Naive thymus-derived CD8-positive, alpha-beta T cell (primary cell): ENCODE data around the gene PGBD1. TPM values are rescaled to one million over a fixed set of nuclear protein-coding genes. Genes with fewer than 3 reads are reported as not detected.
"Not testable (repeated sequence)": the region's sequence is repeated elsewhere in the genome, so short reads cannot be mapped to it uniquely, and the experiment has no call there.

ENCODE experiments used
- ATAC-seq, 2 donors: fragments of 150-1000 bp; cut with Tn5 transposase in 1 of 2; sonication (Bioruptor Pico), chemical (Tn5 transposase) in 1 of 2; 1 replicate in 1 of 2; 2 replicates in 1 of 2; pipeline ENCODE4 v1.10.0; 2021; ENCODE audit warnings: mild to moderate bottlenecking in 2 of 2, moderate library complexity in 2 of 2
- POLR2A ChIA-PET: fragments of 350-600 bp; sonication (Branson Sonifier 250); formaldehyde crosslinking; loops from one replicate; lab custom pipeline; 2021; ENCODE audit warnings: antibody characterized with exemption; lab: Charles Lee
- DNase-seq, 10 donors: peaks; one replicate each; pipeline versions ENCODE4 v3.0.0 to v3.0.0-alpha.2; 2020 to 2022
- H3K27ac Mint-ChIP-seq, 10 donors: one replicate each; pipeline ENCODE4 v1.8.0; 2020 to 2022; ENCODE audit warnings: mild to moderate bottlenecking in 10 of 10, mixed read lengths in 10 of 10, moderate library complexity in 4 of 10, inconsistent platforms in 1 of 10
- H3K27me3 Mint-ChIP-seq, 5 donors: one replicate each; pipeline ENCODE4 v1.8.0; 2021 to 2022; ENCODE audit warnings: mixed read lengths in 5 of 5
- H3K36me3 Mint-ChIP-seq, 3 donors: one replicate each; pipeline ENCODE4 v1.8.0; 2020 to 2022; ENCODE audit warnings: mixed read lengths in 3 of 3, mild to moderate bottlenecking in 2 of 3, inconsistent platforms in 1 of 3
- H3K4me1 Mint-ChIP-seq, 4 donors: one replicate each; pipeline ENCODE4 v1.8.0; 2021 to 2022; ENCODE audit warnings: mixed read lengths in 4 of 4
- H3K4me3 Mint-ChIP-seq, 10 donors: one replicate each; pipeline ENCODE4 v1.8.0; 2020 to 2022; ENCODE audit warnings: mild to moderate bottlenecking in 10 of 10, mixed read lengths in 10 of 10, moderate library complexity in 6 of 10, inconsistent platforms in 1 of 10
- H3K9me3 Mint-ChIP-seq, 9 donors: one replicate each; pipeline ENCODE4 v1.8.0; 2020 to 2022; ENCODE audit warnings: mixed read lengths in 9 of 9, mild to moderate bottlenecking in 3 of 9, inconsistent platforms in 1 of 9, moderate library complexity in 1 of 9
- polyA plus RNA-seq, 3 donors: library from polyadenylated mRNA; unstranded; fragments of 300-500 nt; fragmentation: Illumina TruSeq; gene quantifications; one replicate each; pipeline ENCODE4 v1.2.3, GENCODE V29; 2021
- total RNA-seq, 8 experiments: library from RNA in 2 of 8; stranded (reverse) in 2 of 8; gene quantifications; one replicate each; pipeline ENCODE4 v1.2.3 and lab custom pipeline; 2021 to 2026

Gene PGBD1
- total and polyA plus RNA-seq, 5 experiments from 2014 or later, result 0.45 to 2.5 (median 1.2) TPM

DNA sequence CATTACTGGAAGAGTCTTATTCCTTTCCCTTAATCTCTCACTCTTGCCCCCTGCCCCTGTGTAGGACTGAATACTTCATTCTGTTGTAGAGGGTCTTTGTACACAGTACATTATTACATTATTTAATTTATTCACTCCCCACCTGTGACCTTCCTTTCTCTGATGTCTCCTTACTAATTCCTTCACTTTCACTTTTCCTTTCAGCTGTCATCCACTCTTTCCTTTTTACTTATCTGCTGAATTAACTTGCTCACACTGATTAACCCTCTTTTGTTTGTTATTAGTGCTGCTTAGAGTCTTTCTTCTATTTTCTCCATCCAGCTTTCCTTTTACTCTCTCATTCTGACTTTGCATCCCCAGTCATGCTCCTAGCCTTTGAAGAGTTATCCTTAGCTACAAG, 6.5 kb upstream of the PGBD1 start:
- peaks cover 7 to 17% (median 10%) of the 10 kb centered on the region in 4 donors for H3K4me1 Mint-ChIP-seq
- no peak for DNase-seq
- H3K4me3 Mint-ChIP-seq, result no peak overlapping the region
- H3K27ac Mint-ChIP-seq, result peak overlapping the region in 7 of 10 donors; percentile 12 to 92 (median 54)
- ATAC-seq, result no peak
- H3K9me3 Mint-ChIP-seq, result peaks cover 0 to 8% (median 0%) of the 10 kb centered on the region in 9 donors
- POLR2A ChIA-PET, result no interaction called here
- H3K36me3 Mint-ChIP-seq, result peaks cover 30 to 69% (median 45%) of the 10 kb centered on the region in 3 donors
- no peaks in the 10 kb centered on the region for H3K27me3 Mint-ChIP-seq

DNA sequence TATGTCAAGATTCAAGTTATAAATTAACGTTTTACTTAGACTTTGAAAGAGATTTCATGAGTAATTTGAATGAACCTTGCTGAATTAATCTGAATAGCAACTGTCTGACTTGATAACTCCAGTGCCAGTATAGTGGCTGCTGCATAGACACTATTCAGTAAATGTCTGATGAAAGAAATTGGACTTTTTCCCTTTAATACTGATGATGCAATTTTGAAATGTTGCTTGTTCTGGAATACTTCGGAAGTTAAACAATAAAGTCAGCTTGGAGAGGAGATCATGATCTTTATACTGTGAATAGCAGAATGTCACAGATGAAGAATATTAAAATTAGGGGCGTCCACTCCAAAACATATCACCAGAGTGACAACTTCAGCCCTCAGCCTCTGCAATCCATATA, 3.6 kb upstream of the PGBD1 start:
- ATAC-seq (no peak), DNase-seq (no peak)
- Mint-ChIP-seq H3K4me1 (peaks cover 10 to 20% (median 19%) of the 10 kb centered on the region in 4 donors), H3K27me3 (peaks cover 9 to 13% (median 11%) of the 10 kb centered on the region in 5 donors), H3K27ac (no peak overlapping the region), H3K36me3 (peaks cover 30 to 51% (median 40%) of the 10 kb centered on the region in 3 donors), H3K4me3 (no peak overlapping the region), H3K9me3 (peaks cover 0 to 14% (median 0%) of the 10 kb centered on the region in 9 donors)
- POLR2A ChIA-PET, result interaction anchor here (1.7 kb wide), 1 partner anchor 11 kb away, joined by 4 read pairs; the partner anchor contains the start of gene ZSCAN26

- Mint-ChIP-seq H3K36me3 (peaks cover 19 to 24% (median 20%) of the 10 kb centered on the region in 3 donors), H3K4me1 (peaks cover 9 to 14% (median 12%) of the 10 kb centered on the region in 4 donors), H3K27me3 (peaks cover 17 to 32% (median 18%) of the 10 kb centered on the region in 5 donors), H3K9me3 (peaks cover 0 to 14% (median 0%) of the 10 kb centered on the region in 9 donors), H3K4me3 (peak overlapping the region; percentile 75 to 90 (median 80)), H3K27ac (peak overlapping the region in 1 of 10 donors; percentile 8)
- no peak for DNase-seq
- POLR2A ChIA-PET, result interaction anchor here (1.4 kb wide), 1 partner anchor 14 kb away, joined by 7 read pairs; the partner anchor contains the start of gene ZSCAN26
- ATAC-seq, result no peak
Observed at GRCh38 chr6:28280595-28281287, 631 bp upstream of the PGBD1 start.

DNA sequence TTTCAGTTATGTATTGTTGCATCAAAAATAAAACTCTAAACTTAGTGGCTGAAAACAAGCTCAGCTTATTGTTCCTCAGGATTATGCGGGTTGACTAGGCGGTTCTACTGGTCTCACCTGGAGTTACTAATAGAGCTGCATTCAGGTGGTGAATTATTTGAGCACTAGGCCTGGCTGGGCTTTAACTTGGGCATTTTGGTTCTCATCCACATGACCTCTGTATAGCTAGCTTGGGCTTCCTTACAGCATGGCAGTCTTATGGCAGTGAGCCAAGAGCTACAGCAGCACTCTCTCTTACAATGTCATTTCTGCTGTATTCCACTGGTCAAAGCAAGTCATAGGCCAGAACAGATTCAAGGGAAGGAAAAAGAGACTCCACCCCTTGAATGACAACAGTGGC, 1.6 kb downstream of the PGBD1 start:
- POLR2A ChIA-PET, result interaction anchor here (0.5 kb wide), 1 partner anchor 142 kb away, joined by 3 read pairs; no protein-coding TSS in a partner anchor
- no peak for DNase-seq
- H3K9me3 Mint-ChIP-seq, result peaks cover 0 to 7% (median 0%) of the 10 kb centered on the region in 9 donors
- ATAC-seq, result no peak
- H3K4me1 Mint-ChIP-seq, result peaks cover 9 to 14% (median 12%) of the 10 kb centered on the region in 4 donors
- peak overlapping the region in 1 of 10 donors; percentile 14 for H3K4me3 Mint-ChIP-seq
- peaks cover 6 to 8% (median 7%) of the 10 kb centered on the region in 3 donors for H3K36me3 Mint-ChIP-seq
- peaks cover 18 to 36% (median 22%) of the 10 kb centered on the region in 5 donors for H3K27me3 Mint-ChIP-seq
- H3K27ac Mint-ChIP-seq, result no peak overlapping the region

DNA sequence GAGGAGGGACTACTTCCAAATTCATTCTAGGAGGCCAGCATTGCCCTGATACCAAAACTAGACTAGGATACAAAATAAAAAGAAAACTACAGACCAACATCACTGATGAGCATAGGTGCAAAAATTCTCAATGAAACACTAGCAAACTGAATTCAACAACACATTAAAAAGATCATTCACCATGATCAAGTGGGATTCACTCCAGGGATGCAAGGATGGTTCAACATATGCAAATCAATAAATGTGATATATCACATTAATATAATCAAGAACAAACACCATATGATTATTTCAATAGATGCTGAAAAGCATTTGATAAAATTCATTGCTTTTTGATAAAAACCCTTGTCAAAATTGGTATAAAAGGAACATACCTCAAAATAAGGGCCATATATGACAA, 10.2 kb downstream of the PGBD1 start:
- H3K9me3 Mint-ChIP-seq, result peaks cover 0 to 9% (median 0%) of the 10 kb centered on the region in 9 donors
- H3K27ac Mint-ChIP-seq, result no peak overlapping the region
- no peak for ATAC-seq
- POLR2A ChIA-PET, result no interaction called here
- no peak for DNase-seq
- no peaks in the 10 kb centered on the region for H3K4me1 Mint-ChIP-seq
- peaks cover 3 to 15% (median 9%) of the 10 kb centered on the region in 3 donors for H3K36me3 Mint-ChIP-seq
- H3K27me3 Mint-ChIP-seq, result peaks cover 0 to 6% (median 0%) of the 10 kb centered on the region in 5 donors
- H3K4me3 Mint-ChIP-seq, result no peak overlapping the region

- Mint-ChIP-seq H3K4me3 (no peak overlapping the region), H3K27me3 (peaks cover 0 to 12% (median 0%) of the 10 kb centered on the region in 5 donors), H3K36me3 (peaks cover 0 to 10% (median 0%) of the 10 kb centered on the region in 3 donors), H3K9me3 (peaks cover 0 to 9% (median 0%) of the 10 kb centered on the region in 9 donors), H3K27ac (no peak overlapping the region), H3K4me1 (no peaks in the 10 kb centered on the region)
- ATAC-seq (no peak), DNase-seq (no peak)
- POLR2A ChIA-PET, result no interaction called here
Observed at GRCh38 chr6:28295326-28295725, 14.0 kb downstream of the PGBD1 start.

GRCh38 chr6:28296520-28297060, 15.2 kb downstream of the PGBD1 start:
- POLR2A ChIA-PET, result no interaction called here
- no peak overlapping the region for H3K27ac Mint-ChIP-seq
- H3K27me3 Mint-ChIP-seq, result peaks cover 0 to 9% (median 0%) of the 10 kb centered on the region in 5 donors
- no peak overlapping the region for H3K4me3 Mint-ChIP-seq
- DNase-seq, result no peak
- H3K9me3 Mint-ChIP-seq, result no peaks in the 10 kb centered on the region
- no peaks in the 10 kb centered on the region for H3K4me1 Mint-ChIP-seq
- peaks cover 0 to 13% (median 3%) of the 10 kb centered on the region in 3 donors for H3K36me3 Mint-ChIP-seq
- ATAC-seq, result no peak

GRCh38 chr6:28303570-28303969, 22.2 kb downstream of the PGBD1 start:
- no peak for ATAC-seq

DNA sequence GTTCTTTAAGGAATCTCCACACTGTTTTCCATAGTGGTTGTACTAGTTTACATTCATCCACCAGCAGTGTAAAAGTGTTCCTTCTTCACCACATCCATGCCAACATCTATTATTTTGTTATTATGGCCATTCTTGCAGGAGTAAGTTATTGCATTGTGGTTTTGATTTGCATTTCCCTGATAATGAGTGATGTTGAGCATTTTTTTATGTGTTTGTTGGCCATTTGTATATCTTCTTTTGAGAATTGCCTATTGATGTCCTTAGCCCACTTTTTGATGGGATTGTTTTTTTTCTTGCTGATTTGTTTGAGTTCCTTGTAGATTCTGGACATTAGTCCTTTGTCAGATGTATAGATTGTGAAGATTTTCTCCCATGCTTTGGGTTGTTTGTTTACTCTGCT, 25.0 kb downstream of the PGBD1 start:
- H3K9me3 Mint-ChIP-seq, result peaks cover 0 to 22% (median 7%) of the 10 kb centered on the region in 9 donors
- peaks cover 2 to 21% (median 7%) of the 10 kb centered on the region in 3 donors for H3K36me3 Mint-ChIP-seq
- H3K27me3 Mint-ChIP-seq, result peaks cover 3 to 25% (median 8%) of the 10 kb centered on the region in 5 donors
- H3K4me3 Mint-ChIP-seq, H3K4me1 Mint-ChIP-seq, DNase-seq, H3K27ac Mint-ChIP-seq, ATAC-seq, POLR2A ChIA-PET: not testable (repeated sequence)

More at GRCh38 chr6:28303570-28303969, 22.2 kb downstream of the PGBD1 start:
- no peak overlapping the region for H3K27ac Mint-ChIP-seq
- peaks cover 0 to 19% (median 7%) of the 10 kb centered on the region in 9 donors for H3K9me3 Mint-ChIP-seq
- peaks cover 0 to 3% (median 2%) of the 10 kb centered on the region in 4 donors for H3K4me1 Mint-ChIP-seq
- H3K4me3 Mint-ChIP-seq, result no peak overlapping the region
- POLR2A ChIA-PET, result no interaction called here
- peaks cover 3 to 14% (median 13%) of the 10 kb centered on the region in 3 donors for H3K36me3 Mint-ChIP-seq
- H3K27me3 Mint-ChIP-seq, result peaks cover 0 to 14% (median 4%) of the 10 kb centered on the region in 5 donors
- DNase-seq, result no peak

DNA sequence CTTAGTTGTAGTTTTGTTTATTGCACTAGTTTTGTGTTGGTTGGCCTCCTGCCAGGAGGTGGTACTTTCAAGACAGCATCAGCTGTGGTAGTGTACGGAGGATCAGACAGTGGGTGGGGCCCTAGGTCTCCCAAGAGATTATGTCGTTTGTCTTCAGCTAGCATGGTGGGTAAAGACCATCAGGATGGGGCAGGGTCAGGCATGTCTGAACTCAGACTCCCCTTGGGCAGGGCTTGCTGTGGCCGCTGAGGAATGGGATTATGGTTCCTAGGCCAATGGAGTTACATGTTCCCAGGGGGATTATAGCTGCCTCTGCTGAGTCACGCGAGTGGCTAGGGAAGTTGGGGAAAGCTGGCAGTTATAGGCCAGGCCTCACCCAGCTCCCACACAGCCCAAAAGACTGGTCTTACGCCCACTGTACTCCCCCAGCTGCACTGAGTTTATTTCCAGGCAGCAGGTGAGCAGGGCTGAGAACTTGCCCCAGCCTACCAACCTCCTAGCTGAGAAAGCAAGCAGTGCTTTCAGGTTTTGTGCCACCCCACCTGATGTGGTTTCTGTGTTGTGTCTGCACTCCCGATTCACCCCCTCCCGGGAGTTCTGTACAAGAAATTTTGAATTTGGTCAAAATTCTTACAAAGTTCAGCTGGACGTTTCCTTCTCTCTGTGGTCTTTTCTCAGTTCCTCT, 29.9 kb downstream of the PGBD1 start:
- POLR2A ChIA-PET, result no interaction called here
- peaks cover 0 to 18% (median 7%) of the 10 kb centered on the region in 9 donors for H3K9me3 Mint-ChIP-seq

DNA sequence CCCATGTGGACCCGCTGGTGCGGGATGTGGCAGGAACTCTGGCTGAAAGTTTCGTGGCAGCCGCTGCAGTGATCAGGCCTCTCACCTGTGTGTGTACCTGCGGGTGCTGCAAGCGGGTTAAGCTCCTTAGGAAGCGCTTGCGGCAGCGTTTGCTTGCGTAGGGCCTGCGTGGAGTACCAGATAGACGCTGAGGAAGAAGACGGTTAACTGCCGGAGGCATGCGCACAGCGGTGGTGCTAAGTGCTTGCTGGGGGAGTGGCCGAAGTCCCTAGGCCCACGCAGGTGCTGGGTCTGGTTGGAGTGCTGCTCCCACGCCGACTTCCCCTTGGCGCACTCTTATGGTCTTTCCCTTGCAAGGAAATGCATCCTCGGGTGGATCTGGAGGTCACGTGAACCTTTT, 31.6 kb downstream of the PGBD1 start:
- POLR2A ChIA-PET, result no interaction called here
- Mint-ChIP-seq H3K36me3 (peaks cover 0 to 18% (median 11%) of the 10 kb centered on the region in 3 donors), H3K4me1 (no peaks in the 10 kb centered on the region), H3K27ac (no peak overlapping the region), H3K27me3 (peaks cover 13 to 37% (median 23%) of the 10 kb centered on the region in 5 donors), H3K4me3 (no peak overlapping the region), H3K9me3 (peaks cover 0 to 11% (median 0%) of the 10 kb centered on the region in 9 donors)
- no peak for ATAC-seq
- no peak for DNase-seq

More for the DNA sequence above, 29.9 kb downstream of the PGBD1 start:
- no peak overlapping the region for H3K4me3 Mint-ChIP-seq
- H3K4me1 Mint-ChIP-seq, result no peaks in the 10 kb centered on the region
- ATAC-seq (no peak), DNase-seq (no peak)
- no peak overlapping the region for H3K27ac Mint-ChIP-seq
- H3K36me3 Mint-ChIP-seq, result peaks cover 0 to 27% (median 13%) of the 10 kb centered on the region in 3 donors
- H3K27me3 Mint-ChIP-seq, result peaks cover 11 to 37% (median 24%) of the 10 kb centered on the region in 5 donors

DNA sequence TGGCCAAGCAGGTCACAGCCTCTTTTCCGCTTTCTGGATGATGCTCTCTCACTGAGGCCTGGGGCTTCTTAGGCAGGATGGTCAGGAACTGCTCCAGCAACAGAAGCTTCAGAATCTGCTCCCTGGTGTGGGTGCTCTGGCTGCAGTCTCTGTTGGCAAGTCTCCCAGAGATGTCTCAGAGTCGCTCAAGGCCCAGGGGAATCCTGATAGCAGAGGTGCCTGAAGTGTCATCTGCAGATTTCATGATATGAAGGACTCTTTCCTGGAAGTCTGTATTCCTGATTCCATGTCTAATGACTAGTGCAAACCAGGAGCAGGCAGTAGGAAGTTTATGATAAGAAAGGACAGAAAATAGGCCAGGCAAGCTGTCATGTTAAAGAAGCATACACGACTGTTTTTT, 34.3 kb downstream of the PGBD1 start:
- no peak for DNase-seq
- Mint-ChIP-seq H3K4me1 (no peaks in the 10 kb centered on the region), H3K9me3 (peaks cover 0 to under 1% (median 0%) of the 10 kb centered on the region in 9 donors), H3K27me3 (peaks cover 8 to 27% (median 15%) of the 10 kb centered on the region in 5 donors), H3K36me3 (peaks cover 0 to 11% (median 7%) of the 10 kb centered on the region in 3 donors), H3K27ac (no peak overlapping the region), H3K4me3 (no peak overlapping the region)
- no peak for ATAC-seq
- POLR2A ChIA-PET, result no interaction called here
